ENCODE results near the gene OR12D2.
"Not testable (repeated sequence)": the region's sequence is repeated elsewhere in the genome, so short reads cannot be mapped to it uniquely, and the experiment has no call there.

DNA sequence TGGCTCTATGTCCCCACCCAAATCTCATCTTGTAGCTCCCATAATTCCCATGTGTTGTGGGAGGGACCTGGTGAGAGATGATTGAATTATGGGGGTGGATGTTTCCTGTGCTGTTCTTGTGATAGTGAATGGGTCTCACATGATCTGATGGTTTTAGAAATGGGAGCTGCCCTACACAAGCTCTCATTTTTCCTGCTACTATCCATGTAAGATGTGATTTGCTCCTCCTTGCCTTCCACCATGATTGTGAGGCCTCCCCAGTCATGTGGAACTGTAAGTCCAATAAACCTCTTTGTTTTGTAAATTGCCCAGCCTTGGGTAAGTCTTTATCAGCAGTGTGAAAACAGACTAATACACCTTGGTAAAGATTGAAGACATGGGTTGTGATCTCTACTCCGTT, 48.6 kb downstream of the OR12D2 start:
- TF ChIP-seq, protein P1, sequence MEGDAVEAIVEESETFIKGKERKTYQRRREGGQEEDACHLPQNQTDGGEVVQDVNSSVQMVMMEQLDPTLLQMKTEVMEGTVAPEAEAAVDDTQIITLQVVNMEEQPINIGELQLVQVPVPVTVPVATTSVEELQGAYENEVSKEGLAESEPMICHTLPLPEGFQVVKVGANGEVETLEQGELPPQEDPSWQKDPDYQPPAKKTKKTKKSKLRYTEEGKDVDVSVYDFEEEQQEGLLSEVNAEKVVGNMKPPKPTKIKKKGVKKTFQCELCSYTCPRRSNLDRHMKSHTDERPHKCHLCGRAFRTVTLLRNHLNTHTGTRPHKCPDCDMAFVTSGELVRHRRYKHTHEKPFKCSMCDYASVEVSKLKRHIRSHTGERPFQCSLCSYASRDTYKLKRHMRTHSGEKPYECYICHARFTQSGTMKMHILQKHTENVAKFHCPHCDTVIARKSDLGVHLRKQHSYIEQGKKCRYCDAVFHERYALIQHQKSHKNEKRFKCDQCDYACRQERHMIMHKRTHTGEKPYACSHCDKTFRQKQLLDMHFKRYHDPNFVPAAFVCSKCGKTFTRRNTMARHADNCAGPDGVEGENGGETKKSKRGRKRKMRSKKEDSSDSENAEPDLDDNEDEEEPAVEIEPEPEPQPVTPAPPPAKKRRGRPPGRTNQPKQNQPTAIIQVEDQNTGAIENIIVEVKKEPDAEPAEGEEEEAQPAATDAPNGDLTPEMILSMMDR (IDR thresholded peaks at IDR 0.05): not testable (repeated sequence)
- not testable (repeated sequence) for TF ChIP-seq POLR2A (IDR thresholded peaks at IDR 0.05)

All from lower leg skin (tissue), 3 donors.